OCI-M2 (cell line): Measurements from ENCODE around the gene HEPN1.

Experiments used
- DNase-seq: peaks from one replicate; lab custom pipeline; 2025; ENCODE audit not compliant: unreplicated experiment; lab: John Stamatoyannopoulos, UW

Gene HEPN1

GRCh38 chr11:124884869-124885479 lies 34.1 kb upstream of the HEPN1 start:
- DNase-seq, result no peak

GRCh38 chr11:124886476-124886875 lies 32.6 kb upstream of the HEPN1 start:
- no peak for DNase-seq

- DNase-seq, result no peak
Observed at GRCh38 chr11:124886978-124887666, 31.9 kb upstream of the HEPN1 start.

- no peak for DNase-seq
Observed at GRCh38 chr11:124887667-124888013, 31.4 kb upstream of the HEPN1 start.

- DNase-seq, result no peak
Observed at GRCh38 chr11:124889191-124890091, 29.6 kb upstream of the HEPN1 start.

- no peak for DNase-seq
Observed at GRCh38 chr11:124890151-124890550, 28.9 kb upstream of the HEPN1 start.

GRCh38 chr11:124890683-124891372 lies 28.2 kb upstream of the HEPN1 start:
- DNase-seq, result no peak

- no peak for DNase-seq
Observed at GRCh38 chr11:124891373-124891861, 27.6 kb upstream of the HEPN1 start.

- DNase-seq, result no peak
Observed at GRCh38 chr11:124892146-124892545, 26.9 kb upstream of the HEPN1 start.

GRCh38 chr11:124892750-124893454 lies 26.1 kb upstream of the HEPN1 start:
- DNase-seq, result no peak

- no peak for DNase-seq
Observed at GRCh38 chr11:124893781-124894401, 25.2 kb upstream of the HEPN1 start.

- DNase-seq, result no peak
Observed at GRCh38 chr11:124894606-124895430, 24.2 kb upstream of the HEPN1 start.

GRCh38 chr11:124895471-124895971 lies 23.5 kb upstream of the HEPN1 start:
- no peak for DNase-seq

GRCh38 chr11:124896071-124896750 lies 22.8 kb upstream of the HEPN1 start:
- DNase-seq, result no peak

GRCh38 chr11:124896821-124897391 lies 22.1 kb upstream of the HEPN1 start:
- no peak for DNase-seq

GRCh38 chr11:124897674-124898262 lies 21.3 kb upstream of the HEPN1 start, which contains the start of gene ROBO4:
Gene ROBO4, minus strand, starts transcription at chr11:124897865. Its CDS starts 70 bp downstream, at chr11:124897795.
- DNase-seq, result no peak

GRCh38 chr11:124898263-124898680 lies 20.8 kb upstream of the HEPN1 start:
- no peak for DNase-seq

GRCh38 chr11:124898711-124899110 lies 20.3 kb upstream of the HEPN1 start:
- no peak for DNase-seq
